ENCODE results near the gene TMEM132D.

The TMEM132D gene

GRCh38 chr12:129779033-129779432 is 124.8 kb downstream of the TMEM132D start:
- H3K27me3 ChIP-seq (ENCODE audit: insufficient read depth, low read depth): no peaks in the 10 kb centered on the region
- H3K4me2 ChIP-seq: no peak overlapping the region
- no peak overlapping the region for H3K4me3 ChIP-seq (IDR thresholded peaks at IDR 0.05; ENCODE audit: insufficient read depth, low read depth, low read length)

DNA sequence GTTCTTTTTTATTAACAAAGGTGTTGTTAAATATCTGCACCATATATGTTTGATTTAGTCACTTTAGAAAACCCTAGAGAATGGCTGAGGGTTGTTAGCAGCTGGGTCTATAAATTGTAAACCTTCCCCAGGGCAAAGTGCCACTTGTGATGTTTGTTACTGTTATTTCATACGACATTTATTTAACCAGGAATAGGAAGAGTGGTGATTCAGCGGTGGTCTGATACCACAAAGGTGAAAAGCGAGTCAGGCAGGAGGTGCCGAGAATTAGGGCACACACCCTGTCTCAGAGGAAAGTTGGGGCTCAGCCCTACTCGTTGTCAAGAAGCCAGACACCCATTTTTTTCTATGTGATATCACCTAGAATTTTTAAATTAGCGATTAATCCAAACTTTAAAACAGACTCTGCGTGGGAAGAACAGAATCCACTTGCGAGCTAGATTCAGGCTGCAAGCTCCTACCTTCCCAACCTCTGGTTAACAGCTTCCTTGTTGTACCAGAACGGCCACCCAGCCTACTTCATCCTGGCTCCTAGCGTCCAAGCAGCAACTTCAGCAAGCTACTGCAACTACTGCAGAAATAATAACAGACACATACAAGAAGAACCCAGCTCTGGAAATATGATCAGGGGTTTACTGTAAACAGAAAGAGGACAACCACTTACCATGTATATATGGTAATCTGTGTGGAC is 126.7 kb downstream of the TMEM132D start:
- no peak overlapping the region for H3K9ac ChIP-seq
- no peak overlapping the region for H2AFZ ChIP-seq (ENCODE audit: low read depth)
- no peaks in the 10 kb centered on the region for H3K4me1 ChIP-seq (ENCODE audit: low read depth, poor library complexity, severe bottlenecking)
- no peaks in the 10 kb centered on the region for H3K27me3 ChIP-seq (ENCODE audit: insufficient read depth, low read depth)
- no peaks in the 10 kb centered on the region for H3K36me3 ChIP-seq (ENCODE audit: insufficient read depth)
- no peak overlapping the region for H3K27ac ChIP-seq
- H3K4me2 ChIP-seq: no peak overlapping the region
- no peak for TF ChIP-seq CTCF (conservative IDR thresholded peaks at IDR 0.05; ENCODE audit: low read depth, low read length)
- H3K79me2 ChIP-seq (ENCODE audit: insufficient read depth, low read depth): no peaks in the 10 kb centered on the region
- no peak overlapping the region for H3K4me3 ChIP-seq (IDR thresholded peaks at IDR 0.05; ENCODE audit: insufficient read depth, low read depth, low read length)
- H4K20me1 ChIP-seq (ENCODE audit: insufficient read depth): no peaks in the 10 kb centered on the region

More at GRCh38 chr12:129779033-129779432, 124.8 kb downstream of the TMEM132D start:
- TF ChIP-seq CTCF (conservative IDR thresholded peaks at IDR 0.05; ENCODE audit: low read depth, low read length): no peak
- H3K27ac ChIP-seq: no peak overlapping the region
- H3K9ac ChIP-seq: no peak overlapping the region
- no peaks in the 10 kb centered on the region for H3K36me3 ChIP-seq (ENCODE audit: insufficient read depth)
- H3K79me2 ChIP-seq (ENCODE audit: insufficient read depth, low read depth): no peaks in the 10 kb centered on the region
- H2AFZ ChIP-seq (ENCODE audit: low read depth): no peak overlapping the region
- H4K20me1 ChIP-seq (ENCODE audit: insufficient read depth): no peaks in the 10 kb centered on the region
- H3K4me1 ChIP-seq (ENCODE audit: low read depth, poor library complexity, severe bottlenecking): no peaks in the 10 kb centered on the region

- Histone ChIP-seq H4K20me1 (ENCODE audit: insufficient read depth) (no peaks in the 10 kb centered on the region), H3K79me2 (ENCODE audit: insufficient read depth, low read depth) (no peaks in the 10 kb centered on the region), H3K36me3 (ENCODE audit: insufficient read depth) (no peaks in the 10 kb centered on the region), H3K9ac (no peak overlapping the region), H2AFZ (ENCODE audit: low read depth) (no peak overlapping the region), H3K27ac (no peak overlapping the region), H3K4me1 (ENCODE audit: low read depth, poor library complexity, severe bottlenecking) (no peaks in the 10 kb centered on the region), H3K27me3 (ENCODE audit: insufficient read depth, low read depth) (no peaks in the 10 kb centered on the region), H3K4me3 (IDR thresholded peaks at IDR 0.05; ENCODE audit: insufficient read depth, low read depth, low read length) (no peak overlapping the region), H3K4me2 (no peak overlapping the region)
- TF ChIP-seq CTCF (conservative IDR thresholded peaks at IDR 0.05; ENCODE audit: low read depth, low read length): no peak
These were observed 131.0 kb downstream of the TMEM132D start for GRCh38 chr12:129772501-129773493.

- no peak overlapping the region for H3K9ac ChIP-seq
- no peak overlapping the region for H3K27ac ChIP-seq
- no peak overlapping the region for H2AFZ ChIP-seq (ENCODE audit: low read depth)
- TF ChIP-seq CTCF (conservative IDR thresholded peaks at IDR 0.05; ENCODE audit: low read depth, low read length): no peak
- no peaks in the 10 kb centered on the region for H3K36me3 ChIP-seq (ENCODE audit: insufficient read depth)
- H3K79me2 ChIP-seq (ENCODE audit: insufficient read depth, low read depth): no peaks in the 10 kb centered on the region
- H3K27me3 ChIP-seq (ENCODE audit: insufficient read depth, low read depth): no peaks in the 10 kb centered on the region
- H3K4me3 ChIP-seq (IDR thresholded peaks at IDR 0.05; ENCODE audit: insufficient read depth, low read depth, low read length): no peak overlapping the region
- no peaks in the 10 kb centered on the region for H4K20me1 ChIP-seq (ENCODE audit: insufficient read depth)
- H3K4me1 ChIP-seq (ENCODE audit: low read depth, poor library complexity, severe bottlenecking): no peaks in the 10 kb centered on the region
- no peak overlapping the region for H3K4me2 ChIP-seq
These were observed 132.6 kb downstream of the TMEM132D start for GRCh38 chr12:129771238-129771637.
